CD4-positive, alpha-beta T cell treated with Interleukin-6 for 4 hours (primary cell): Measurements from ENCODE around the gene RAB12.
"Not testable (repeated sequence)": the region's sequence is repeated elsewhere in the genome, so short reads cannot be mapped to it uniquely, and the experiment has no call there.

Experiments used
- DNase-seq: peaks from one replicate; pipeline ENCODE4 v3.0.0-alpha.2; 2020; ENCODE audit warnings: mixed read lengths

RAB12 gene

GRCh38 chr18:8651478-8652261 lies 42.4 kb downstream of the RAB12 start:
- not testable (repeated sequence) for DNase-seq

GRCh38 chr18:8654503-8655451 lies 45.5 kb downstream of the RAB12 start:
- no peak for DNase-seq

GRCh38 chr18:8656232-8656631 lies 47.0 kb downstream of the RAB12 start:
- DNase-seq: no peak

- no peak for DNase-seq
Measured at GRCh38 chr18:8657050-8657820, 48.0 kb downstream of the RAB12 start.

GRCh38 chr18:8657873-8658470 lies 48.7 kb downstream of the RAB12 start:
- no peak for DNase-seq

DNA sequence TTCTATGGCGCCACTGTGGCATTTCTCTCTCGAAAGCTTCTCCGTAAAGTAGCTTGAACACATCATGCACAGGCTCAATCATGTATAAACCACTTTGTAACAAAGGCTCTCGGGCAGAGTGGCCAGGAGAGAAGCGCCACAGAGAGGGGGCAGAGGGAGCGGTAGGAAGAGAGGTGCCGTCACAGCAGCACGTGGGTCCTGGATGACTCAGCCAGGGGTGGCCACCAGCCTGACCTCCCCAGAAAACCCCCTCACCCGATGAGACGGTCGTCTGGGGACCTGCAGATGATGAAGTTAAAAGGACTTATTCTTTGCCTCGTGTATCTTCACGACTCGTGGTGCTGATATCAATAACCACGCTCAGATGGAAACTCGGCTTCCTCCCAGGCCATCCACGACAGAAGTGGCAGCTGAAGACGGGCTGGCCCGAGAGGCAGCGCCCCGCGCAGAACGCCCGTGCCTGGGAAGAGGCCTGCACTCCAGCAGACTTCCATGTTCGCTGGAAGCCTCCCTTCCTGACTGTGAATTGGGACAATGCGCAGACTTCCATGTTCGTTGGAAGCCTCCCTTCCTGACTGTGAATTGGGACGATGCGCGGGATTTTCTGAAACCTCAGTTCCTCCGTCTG lies 49.7 kb downstream of the RAB12 start:
- DNase-seq: no peak

- DNase-seq: no peak
Measured at GRCh38 chr18:8659609-8660242, 50.5 kb downstream of the RAB12 start.

DNA sequence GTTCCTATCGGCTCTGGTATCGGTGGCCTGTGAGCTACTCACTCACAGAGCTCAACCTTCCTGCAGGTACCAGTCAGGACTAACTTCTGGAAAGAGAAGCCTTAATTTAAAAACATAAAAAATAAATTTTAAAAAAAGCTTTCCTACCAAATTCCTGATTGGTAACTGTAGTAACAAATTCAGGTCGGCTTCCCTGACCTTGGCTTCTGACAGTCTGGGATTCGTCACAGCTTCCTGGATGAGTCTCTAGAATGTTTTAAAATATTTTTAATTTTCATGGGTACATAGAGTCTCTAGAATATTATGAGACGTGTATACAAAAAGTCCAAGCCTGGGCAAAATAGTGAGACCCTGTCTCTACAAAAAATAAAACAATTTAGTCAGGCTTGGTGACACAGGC lies 51.1 kb downstream of the RAB12 start:
- DNase-seq: no peak

DNA sequence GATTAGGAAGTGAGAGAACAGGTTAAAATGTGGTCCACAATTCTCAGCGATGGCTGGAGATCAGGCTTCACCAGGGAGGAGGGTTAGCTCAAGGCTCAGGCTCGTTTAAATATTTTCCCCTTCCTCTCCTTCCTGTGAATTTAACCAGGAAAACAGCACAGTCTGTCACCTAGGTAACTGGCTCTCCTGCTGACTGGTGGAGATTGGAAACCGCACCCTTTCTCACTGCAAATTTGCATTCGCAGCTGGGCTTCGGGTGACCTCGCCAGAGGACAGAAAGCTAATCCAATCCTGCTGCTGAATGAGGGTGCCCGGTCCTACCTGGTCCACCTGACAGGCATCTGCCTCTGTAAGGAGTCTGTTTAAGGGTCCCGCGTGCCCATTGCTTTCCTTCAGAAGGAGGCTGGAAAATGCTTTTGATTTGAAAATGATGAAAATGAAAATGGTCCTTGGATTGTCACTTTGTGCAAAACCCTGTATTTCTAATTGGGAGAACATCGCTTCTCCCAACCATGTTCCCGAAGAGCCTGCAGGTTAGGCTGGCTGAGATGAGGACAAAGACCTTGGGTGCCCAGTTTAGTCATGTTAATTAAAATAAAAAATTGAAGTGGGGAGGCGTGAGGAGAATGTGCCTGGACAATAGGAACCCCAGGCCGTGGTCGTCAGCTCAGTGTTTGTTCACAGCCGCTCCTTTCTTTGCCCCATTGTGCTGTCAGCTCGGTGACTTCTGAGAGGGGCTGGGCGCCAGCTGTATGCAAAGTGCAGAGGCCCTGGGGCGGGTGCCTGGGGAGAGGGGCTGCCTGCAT lies 52.7 kb downstream of the RAB12 start:
- DNase-seq: no peak

DNA sequence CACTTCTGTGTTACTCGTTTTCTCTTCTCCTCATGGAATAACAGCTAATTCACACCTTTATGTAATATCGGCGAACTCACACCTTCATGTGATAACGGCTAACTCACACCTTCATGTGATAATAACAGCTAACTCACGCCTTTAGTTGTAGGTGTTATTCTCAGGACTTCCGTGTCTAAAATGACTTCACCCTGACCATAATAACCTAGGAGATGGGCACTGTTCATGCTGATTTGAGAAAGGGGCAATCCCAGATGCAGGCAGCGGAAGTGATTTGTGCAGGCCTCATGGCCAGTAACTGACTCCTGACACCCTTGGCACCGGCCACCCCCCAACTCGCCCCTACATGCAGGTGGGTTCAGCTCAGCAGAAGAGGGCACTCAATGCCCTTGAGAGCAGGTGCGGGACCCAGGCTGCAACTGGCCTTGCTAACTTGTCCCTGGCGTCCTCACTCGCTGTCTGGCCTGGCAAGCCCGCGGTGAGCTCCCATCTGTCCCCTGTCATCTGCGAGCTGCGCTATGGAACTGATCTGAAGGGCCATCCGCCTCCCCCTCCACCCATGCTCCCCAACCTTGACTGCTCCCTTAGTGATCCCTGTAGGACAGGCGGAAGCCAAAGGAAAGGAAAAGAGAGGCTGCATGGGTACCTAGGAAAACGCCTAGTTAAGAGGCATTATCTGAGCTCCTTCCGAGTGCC lies 53.5 kb downstream of the RAB12 start:
- no peak for DNase-seq

DNA sequence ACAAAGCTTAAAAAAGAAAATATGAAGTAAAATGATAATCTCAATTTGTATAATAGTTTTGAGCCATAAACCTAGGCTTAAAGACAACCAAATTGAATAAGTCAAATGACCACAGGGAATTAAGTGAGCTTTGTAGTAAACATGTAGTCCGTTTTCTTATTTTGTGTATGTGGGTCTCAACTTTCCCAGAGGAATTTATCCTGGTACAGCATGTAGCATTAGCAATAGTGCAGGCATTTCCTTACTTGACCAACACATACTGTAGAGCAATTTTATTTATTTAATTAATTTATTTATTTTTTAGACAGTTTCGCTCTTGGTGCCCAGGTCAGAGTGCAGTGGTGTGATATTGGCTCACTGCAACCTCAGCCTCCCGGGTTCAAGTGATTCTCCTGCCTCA lies 58.6 kb downstream of the RAB12 start:
- DNase-seq: no peak

GRCh38 chr18:8668381-8668780 lies 59.1 kb downstream of the RAB12 start:
- no peak for DNase-seq

DNA sequence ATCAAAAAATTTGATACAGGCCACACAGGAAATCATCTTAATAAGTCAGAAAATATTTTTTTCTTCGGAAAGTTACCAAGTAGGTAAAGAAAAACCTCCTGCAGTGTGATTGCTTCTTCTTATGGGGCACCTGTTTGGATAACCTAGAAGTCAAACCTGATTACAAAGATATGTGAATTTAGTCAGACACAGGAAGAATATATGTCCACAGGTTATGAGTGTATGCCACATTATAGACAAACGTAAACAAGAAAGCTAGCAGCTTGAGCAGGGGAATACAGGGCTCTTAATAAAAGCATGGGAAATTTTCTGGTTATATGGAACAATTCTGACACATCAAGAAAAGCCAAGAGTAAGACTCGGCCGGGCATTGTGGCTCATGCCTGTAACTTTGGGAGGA lies 60.3 kb downstream of the RAB12 start:
- no peak for DNase-seq

GRCh38 chr18:8673256-8674209 lies 64.3 kb downstream of the RAB12 start:
- DNase-seq: no peak

DNA sequence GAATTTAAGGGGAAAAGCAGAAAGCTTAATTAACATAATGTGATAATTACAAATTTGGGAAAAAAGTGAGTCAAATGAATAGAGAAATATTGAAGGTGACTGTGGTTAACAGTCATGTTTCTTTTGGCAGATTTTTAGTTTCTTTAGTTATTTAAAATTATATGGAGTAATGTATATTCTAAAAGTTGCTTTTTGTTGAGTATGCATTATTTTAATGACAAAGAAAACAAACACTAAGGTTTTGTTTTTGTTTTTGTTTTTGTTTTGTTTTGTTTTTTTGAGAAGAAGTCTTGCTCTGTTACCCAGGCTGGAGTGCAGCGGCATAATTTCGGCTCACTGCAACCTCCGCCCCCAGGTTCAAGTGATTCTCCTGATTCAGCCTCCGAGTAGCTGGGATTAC lies 65.8 kb downstream of the RAB12 start:
- no peak for DNase-seq

- no peak for DNase-seq
Measured at GRCh38 chr18:8681196-8681595, 72.0 kb downstream of the RAB12 start.

GRCh38 chr18:8684577-8684976 lies 75.3 kb downstream of the RAB12 start:
- no peak for DNase-seq

DNA sequence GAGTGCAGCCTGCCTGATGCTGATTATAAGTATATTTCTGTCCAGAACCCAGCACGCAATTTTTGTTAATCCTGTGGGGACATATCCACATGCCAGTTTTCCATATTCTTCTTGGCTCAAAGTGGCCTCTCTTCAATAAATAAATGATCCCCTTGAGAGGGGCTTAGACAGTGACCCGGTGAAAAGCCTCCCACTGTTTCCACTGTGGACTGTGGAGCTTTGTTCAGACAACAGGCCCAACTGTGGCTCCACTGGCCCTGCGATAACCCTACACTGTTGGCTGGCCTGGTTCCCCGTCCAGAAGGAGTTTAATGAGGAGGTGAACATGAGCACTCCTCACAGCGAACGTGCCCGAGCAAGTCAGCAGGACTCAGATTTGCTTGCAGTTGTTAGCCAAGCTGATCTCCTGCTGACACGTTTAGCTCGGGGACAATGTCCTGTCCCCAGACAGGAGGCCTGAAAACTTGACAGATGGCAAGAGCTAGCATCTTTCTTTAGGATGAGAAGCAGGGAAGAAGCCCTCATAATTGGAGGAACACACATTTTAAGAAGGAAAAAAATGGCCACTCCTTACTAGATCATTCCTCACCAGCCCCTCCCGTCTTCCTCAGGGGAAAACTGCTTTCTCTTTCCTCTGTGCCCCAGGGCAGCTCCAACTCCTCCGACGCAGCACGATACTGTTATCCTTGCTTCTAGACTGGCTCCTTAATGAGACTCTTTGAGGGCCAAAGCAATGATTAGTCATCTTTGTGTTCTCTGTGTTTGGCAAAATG lies 76.1 kb downstream of the RAB12 start:
- DNase-seq: no peak
